GM20000 (cell line): Measurements from ENCODE around the gene CLEC7A.

Source experiments
- DNase-seq: peaks from one replicate; pipeline ENCODE4 v3.0.0; 2012; ENCODE audit warnings: low spot score
- TF ChIP-seq, protein P1 (sequence below): IDR thresholded peaks from 2 replicates; pipeline ENCODE4 v1.5.1; 2012; ENCODE audit warnings: mild to moderate bottlenecking, control low read depth; ENCODE audit errors: extremely low read depth, missing control alignments

The CLEC7A gene

GRCh38 chr12:10169104-10169503, 39.1 kb upstream of the CLEC7A start:
- no peak for DNase-seq
- TF ChIP-seq, protein P1, sequence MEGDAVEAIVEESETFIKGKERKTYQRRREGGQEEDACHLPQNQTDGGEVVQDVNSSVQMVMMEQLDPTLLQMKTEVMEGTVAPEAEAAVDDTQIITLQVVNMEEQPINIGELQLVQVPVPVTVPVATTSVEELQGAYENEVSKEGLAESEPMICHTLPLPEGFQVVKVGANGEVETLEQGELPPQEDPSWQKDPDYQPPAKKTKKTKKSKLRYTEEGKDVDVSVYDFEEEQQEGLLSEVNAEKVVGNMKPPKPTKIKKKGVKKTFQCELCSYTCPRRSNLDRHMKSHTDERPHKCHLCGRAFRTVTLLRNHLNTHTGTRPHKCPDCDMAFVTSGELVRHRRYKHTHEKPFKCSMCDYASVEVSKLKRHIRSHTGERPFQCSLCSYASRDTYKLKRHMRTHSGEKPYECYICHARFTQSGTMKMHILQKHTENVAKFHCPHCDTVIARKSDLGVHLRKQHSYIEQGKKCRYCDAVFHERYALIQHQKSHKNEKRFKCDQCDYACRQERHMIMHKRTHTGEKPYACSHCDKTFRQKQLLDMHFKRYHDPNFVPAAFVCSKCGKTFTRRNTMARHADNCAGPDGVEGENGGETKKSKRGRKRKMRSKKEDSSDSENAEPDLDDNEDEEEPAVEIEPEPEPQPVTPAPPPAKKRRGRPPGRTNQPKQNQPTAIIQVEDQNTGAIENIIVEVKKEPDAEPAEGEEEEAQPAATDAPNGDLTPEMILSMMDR, result no peak

- no peak for DNase-seq
- TF ChIP-seq, protein P1, result no peak
Observed at GRCh38 chr12:10167599-10167998, 37.6 kb upstream of the CLEC7A start.

GRCh38 chr12:10165421-10165820, 35.4 kb upstream of the CLEC7A start:
- DNase-seq, result no peak
- TF ChIP-seq, protein P1, result no peak

DNA sequence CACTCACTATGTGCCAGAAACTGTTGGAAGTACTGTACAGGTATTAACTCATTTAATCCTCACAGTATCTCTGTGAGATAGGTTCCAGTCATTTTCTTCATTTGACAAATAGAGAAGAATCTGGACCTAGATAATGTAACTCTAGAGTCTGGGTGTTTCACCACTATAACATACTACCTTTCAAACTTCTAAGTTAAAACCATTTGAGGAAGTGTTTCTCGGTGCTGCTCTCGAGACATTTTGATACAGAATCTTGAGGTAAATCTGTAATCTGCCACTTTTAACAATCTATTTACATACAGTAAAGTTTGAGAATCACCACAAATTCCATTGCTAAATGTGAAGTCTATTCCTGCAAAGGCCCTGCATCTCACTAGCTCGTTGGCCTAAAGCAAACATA, 33.1 kb upstream of the CLEC7A start:
- TF ChIP-seq, protein P1, result no peak
- no peak for DNase-seq

- no peak for DNase-seq
- TF ChIP-seq, protein P1, result no peak
Observed at GRCh38 chr12:10160617-10161385, 30.8 kb upstream of the CLEC7A start.

- TF ChIP-seq, protein P1, result no peak
- no peak for DNase-seq
Observed at GRCh38 chr12:10159280-10159679, 29.3 kb upstream of the CLEC7A start.

DNA sequence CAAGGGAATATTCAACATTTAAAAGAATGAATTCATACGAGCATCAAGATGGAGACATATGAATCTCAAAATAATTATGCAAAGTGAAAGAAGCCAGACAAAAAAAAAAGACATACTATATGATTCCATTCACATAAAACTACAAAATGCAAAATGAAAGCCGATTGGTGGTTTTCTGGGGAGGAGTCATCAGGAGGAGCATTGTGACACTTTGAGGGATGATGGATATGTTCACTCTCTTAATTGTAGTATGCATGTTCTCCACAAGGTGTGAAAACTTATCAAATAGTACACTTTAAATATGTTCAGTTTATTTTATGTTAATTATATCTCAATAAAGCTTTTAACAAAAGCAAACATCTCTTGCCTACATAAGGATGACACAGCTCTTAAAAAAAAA, 28.4 kb upstream of the CLEC7A start:
- TF ChIP-seq, protein P1, result no peak
- no peak for DNase-seq
